ENCODE data around the gene FKBP4. TPM values are rescaled to one million over a fixed set of nuclear protein-coding genes. Genes with fewer than 3 reads are reported as not detected.

The FKBP4 gene
- total and polyA plus RNA-seq, 2 of the 13 experiments (the other 11 are each of a cell fraction or from before 2014, with no cell fraction given) = 25.7 to 66.1 TPM

DNA sequence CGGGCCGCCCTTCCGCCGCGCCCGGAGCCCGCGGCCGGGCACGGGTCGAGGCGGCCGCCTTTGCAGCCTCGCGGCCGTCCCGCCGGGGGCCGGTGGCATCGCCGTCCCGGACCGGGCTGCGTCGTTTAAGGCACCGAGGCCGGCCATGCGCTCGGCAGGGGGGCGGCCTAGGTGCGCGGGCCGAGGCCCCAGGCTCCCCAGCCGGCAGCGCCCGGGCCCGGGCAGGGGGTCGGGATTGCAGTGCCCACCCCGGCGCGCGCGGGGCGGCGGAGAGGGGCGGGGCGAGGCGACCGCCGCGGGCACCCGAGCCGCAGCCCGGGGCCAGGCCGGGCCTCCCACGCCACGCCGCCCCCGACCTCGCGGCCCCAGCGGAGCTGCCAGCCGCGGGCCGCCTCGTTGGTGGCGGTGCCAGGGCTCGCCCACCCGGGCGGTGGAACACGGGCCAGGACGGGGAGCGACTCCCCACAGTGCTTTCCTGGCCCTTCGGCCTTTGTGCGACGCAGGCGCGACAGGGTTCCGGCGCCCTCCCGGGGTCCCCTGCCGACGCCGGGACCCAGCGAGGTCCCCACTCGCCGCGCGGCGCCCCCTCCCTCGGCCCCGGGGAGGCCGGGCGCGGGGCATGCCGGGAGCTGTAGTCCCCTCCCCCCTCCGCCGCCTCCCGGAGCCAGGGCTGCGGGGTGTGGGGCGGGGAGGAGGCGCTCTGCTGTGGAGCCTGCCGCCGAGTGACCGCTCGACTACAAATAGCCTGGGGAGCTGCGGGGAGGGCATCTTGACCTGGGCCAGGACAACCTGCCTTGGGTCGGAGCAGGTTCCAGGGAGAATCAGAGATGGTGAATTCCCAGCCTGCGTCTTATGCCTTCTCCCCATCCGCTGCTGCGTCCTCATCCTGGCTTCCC lies 769 bp downstream of the FKBP4 start (continued):
- TF ChIP-seq ZNF530 (CRISPR knock-in tag; IDR thresholded peaks at IDR 0.05; ENCODE audit: low read depth) (no peak), KDM6A (CRISPR knock-in tag; IDR thresholded peaks at IDR 0.05; ENCODE audit: low read depth) (no peak), SALL2 (CRISPR knock-in tag; IDR thresholded peaks at IDR 0.05) (no peak; the same call in 1 of the 2 replicates), SMARCC2 (IDR thresholded peaks at IDR 0.05) (no peak), ZSCAN30 (CRISPR knock-in tag; IDR thresholded peaks at IDR 0.05) (no peak), PRDM4 (CRISPR knock-in tag; IDR thresholded peaks at IDR 0.05; ENCODE audit: borderline replicate concordance) (no peak), ZNF501 (CRISPR knock-in tag; IDR thresholded peaks at IDR 0.05) (0 out of 2 replicates have a peak, but pooled peaks have one; percentile 36), MTF1 (CRISPR knock-in tag; IDR thresholded peaks at IDR 0.05) (no peak), TARDBP (CRISPR knock-in tag; IDR thresholded peaks at IDR 0.05) (peak; percentile 20; the same call in 1 of the 2 replicates), CHD2 (IDR thresholded peaks at IDR 0.05; ENCODE audit: low read depth, low read length) (no peak), HMG20B (CRISPR knock-in tag; conservative IDR thresholded peaks at IDR 0.05) (no peak), ZNF34 (CRISPR knock-in tag; IDR thresholded peaks at IDR 0.05; ENCODE audit: borderline replicate concordance) (no peak), POGZ (CRISPR knock-in tag; IDR thresholded peaks at IDR 0.05) (no peak), ZSCAN21 (CRISPR knock-in tag; IDR thresholded peaks at IDR 0.05; ENCODE audit: borderline replicate concordance) (peak; percentile 59; the same call in 1 of the 2 replicates), ZNF33B (CRISPR knock-in tag; IDR thresholded peaks at IDR 0.05) (no peak), ZSCAN22 (CRISPR knock-in tag; IDR thresholded peaks at IDR 0.05) (no peak)
- TF ChIP-seq, protein P1, sequence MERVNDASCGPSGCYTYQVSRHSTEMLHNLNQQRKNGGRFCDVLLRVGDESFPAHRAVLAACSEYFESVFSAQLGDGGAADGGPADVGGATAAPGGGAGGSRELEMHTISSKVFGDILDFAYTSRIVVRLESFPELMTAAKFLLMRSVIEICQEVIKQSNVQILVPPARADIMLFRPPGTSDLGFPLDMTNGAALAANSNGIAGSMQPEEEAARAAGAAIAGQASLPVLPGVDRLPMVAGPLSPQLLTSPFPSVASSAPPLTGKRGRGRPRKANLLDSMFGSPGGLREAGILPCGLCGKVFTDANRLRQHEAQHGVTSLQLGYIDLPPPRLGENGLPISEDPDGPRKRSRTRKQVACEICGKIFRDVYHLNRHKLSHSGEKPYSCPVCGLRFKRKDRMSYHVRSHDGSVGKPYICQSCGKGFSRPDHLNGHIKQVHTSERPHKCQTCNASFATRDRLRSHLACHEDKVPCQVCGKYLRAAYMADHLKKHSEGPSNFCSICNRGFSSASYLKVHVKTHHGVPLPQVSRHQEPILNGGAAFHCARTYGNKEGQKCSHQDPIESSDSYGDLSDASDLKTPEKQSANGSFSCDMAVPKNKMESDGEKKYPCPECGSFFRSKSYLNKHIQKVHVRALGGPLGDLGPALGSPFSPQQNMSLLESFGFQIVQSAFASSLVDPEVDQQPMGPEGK (CRISPR knock-in tag; IDR thresholded peaks at IDR 0.05) = peak; percentile 89
- TF ChIP-seq, protein P2, sequence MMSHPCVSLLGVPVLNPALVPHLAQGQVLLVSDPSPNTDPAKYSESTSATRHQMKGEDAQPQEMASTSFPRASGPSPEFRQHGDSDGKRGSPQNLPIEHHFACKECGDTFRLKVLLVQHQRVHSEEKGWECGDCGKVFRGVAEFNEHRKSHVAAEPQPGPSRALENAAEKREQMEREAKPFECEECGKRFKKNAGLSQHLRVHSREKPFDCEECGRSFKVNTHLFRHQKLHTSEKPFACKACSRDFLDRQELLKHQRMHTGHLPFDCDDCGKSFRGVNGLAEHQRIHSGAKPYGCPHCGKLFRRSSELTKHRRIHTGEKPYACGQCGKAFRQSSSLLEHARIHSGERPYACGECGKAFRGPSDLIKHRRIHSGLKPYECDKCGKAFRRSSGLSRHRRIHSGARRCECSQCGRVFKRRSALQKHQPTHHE (CRISPR knock-in tag; IDR thresholded peaks at IDR 0.05; ENCODE audit: borderline replicate concordance) = no peak
- TF ChIP-seq, protein P3, sequence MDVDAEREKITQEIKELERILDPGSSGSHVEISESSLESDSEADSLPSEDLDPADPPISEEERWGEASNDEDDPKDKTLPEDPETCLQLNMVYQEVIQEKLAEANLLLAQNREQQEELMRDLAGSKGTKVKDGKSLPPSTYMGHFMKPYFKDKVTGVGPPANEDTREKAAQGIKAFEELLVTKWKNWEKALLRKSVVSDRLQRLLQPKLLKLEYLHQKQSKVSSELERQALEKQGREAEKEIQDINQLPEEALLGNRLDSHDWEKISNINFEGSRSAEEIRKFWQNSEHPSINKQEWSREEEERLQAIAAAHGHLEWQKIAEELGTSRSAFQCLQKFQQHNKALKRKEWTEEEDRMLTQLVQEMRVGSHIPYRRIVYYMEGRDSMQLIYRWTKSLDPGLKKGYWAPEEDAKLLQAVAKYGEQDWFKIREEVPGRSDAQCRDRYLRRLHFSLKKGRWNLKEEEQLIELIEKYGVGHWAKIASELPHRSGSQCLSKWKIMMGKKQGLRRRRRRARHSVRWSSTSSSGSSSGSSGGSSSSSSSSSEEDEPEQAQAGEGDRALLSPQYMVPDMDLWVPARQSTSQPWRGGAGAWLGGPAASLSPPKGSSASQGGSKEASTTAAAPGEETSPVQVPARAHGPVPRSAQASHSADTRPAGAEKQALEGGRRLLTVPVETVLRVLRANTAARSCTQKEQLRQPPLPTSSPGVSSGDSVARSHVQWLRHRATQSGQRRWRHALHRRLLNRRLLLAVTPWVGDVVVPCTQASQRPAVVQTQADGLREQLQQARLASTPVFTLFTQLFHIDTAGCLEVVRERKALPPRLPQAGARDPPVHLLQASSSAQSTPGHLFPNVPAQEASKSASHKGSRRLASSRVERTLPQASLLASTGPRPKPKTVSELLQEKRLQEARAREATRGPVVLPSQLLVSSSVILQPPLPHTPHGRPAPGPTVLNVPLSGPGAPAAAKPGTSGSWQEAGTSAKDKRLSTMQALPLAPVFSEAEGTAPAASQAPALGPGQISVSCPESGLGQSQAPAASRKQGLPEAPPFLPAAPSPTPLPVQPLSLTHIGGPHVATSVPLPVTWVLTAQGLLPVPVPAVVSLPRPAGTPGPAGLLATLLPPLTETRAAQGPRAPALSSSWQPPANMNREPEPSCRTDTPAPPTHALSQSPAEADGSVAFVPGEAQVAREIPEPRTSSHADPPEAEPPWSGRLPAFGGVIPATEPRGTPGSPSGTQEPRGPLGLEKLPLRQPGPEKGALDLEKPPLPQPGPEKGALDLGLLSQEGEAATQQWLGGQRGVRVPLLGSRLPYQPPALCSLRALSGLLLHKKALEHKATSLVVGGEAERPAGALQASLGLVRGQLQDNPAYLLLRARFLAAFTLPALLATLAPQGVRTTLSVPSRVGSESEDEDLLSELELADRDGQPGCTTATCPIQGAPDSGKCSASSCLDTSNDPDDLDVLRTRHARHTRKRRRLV (CRISPR knock-in tag; IDR thresholded peaks at IDR 0.05) = no peak

All from HepG2 (cell line).